22Rv1 (cell line): ENCODE measurements around the gene CTU2.

Experiments
- CTCF ChIP-seq: fragments of 450-650 bp; IDR thresholded peaks from 2 replicates; pipeline ENCODE4 v1.5.1; 2017; ENCODE audit warnings: mild to moderate bottlenecking
- ZFX ChIP-seq: fragments of 450-650 bp; IDR thresholded peaks from 2 replicates; pipeline ENCODE4 v1.6.1; 2017; ENCODE audit warnings: antibody characterized with exemption, borderline replicate concordance

DNA sequence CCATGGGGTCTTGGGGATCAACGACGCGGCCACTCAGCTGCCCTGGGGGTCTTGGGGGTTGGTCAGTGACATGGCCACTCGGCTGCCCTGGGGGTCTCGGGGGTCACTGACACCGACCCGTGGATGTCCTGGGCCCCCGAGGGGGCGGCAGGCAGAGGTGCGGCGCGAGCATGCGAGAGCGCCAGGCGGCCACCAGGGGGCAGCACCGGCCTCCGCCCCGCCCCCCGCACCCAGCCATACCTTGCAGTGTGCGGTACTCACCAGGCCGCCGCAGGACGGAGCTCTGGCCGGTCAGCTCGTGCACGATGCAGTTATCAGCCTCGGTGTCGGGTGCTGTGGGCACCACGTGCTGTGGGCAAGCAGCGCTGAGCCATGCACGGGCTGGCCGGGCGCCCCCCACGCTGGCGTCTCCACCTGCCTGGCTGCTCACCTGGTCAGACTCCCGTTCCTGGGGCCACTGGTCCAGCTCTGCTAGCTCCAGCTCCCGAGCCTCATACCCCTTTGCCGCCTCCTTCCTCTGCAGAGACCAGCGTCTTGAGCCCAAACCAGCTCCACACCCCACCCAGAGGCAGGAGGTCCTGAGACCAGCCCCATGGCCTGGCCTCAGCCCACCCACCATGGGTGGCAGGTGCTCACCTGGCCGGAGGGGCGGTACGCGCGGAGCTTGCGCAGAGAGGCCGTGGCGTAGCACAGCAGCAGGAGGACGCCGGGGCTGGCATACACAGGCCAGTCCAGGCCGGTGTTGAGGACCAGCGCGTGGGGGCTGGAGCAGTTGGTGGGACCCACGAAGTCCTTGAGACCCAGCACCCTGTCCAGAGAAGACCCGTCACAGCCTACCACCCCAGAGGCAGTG is 31.2 kb downstream of the CTU2 start:
- TF ChIP-seq CTCF = peak; percentile 100
- TF ChIP-seq ZFX = no peak
